HG03196 (cell line): ENCODE data around the gene USF2.

Source experiments
- ATAC-seq: cut with Tn5 transposase; IDR thresholded peaks from one replicate; pipeline ENCODE4 v1.9.1; 2021; ENCODE audit not compliant: unreplicated experiment

USF2 gene

DNA sequence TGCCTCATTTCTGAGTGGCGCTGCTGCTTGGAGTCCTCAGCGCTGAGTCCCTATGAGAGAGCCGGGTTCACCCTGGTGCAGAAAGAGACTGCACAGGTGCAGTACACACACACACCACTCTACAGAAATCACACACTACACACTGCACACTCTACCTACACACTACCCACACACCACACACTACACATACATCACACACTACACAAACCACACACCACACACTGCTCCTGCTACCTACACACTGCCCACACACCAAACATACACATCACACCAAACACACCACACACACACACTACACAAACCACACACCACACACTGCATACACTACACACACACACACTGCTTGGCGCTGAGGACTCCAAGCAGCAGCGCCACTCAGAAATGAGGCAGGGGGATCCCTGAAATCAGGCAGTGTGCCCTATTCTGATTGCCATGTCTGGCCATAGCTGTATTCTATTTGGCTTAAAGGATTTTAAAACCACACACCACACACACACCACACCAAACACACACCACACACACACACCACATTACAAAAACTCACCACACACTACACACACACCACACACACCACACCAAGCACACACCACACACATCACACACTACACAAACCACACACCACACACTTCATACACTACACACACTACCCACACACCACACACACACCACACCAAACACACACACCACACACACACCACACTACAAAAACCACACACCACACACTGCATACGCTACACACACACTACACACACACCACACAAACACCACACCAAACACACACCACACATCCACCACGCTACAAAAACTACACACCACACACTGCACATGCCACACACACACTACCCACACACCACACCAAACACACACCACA is 28.1 kb downstream of the USF2 start:
- ATAC-seq = no peak

GRCh38 chr19:35297515-35297848 is 28.7 kb downstream of the USF2 start:
- no peak for ATAC-seq

DNA sequence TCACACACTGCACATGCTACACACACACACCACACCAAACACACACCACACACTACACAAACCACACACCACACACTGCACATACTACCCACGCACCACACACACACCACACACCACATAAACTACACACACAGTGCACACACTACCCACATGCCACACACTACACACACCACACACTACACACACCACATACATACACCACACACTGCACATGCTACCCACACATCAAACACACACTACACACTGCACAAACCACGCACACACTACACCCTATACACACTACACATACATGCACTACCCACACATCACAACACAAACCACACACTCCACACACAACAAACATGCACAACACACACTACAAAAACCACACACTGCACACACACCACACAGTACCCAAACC is 29.2 kb downstream of the USF2 start:
- no peak for ATAC-seq

GRCh38 chr19:35298561-35298972 is 29.8 kb downstream of the USF2 start:
- no peak for ATAC-seq

- no peak for ATAC-seq
Observed at GRCh38 chr19:35299523-35300338, 31.0 kb downstream of the USF2 start.

DNA sequence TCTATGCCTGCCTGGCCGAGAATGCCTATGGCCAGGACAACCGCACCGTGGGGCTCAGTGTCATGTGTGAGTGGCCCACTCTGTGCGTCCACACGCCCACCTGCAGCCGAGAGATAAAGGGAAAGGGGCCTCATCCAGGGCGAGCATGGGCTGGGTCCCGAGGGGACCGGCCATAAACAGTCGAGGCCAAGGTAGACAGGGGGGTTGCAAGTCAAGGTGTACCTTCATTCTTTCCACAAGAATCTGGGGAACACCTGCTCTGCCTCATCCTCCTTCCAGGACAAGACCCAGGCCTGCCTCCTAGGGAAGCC is 31.5 kb downstream of the USF2 start:
- no peak for ATAC-seq

DNA sequence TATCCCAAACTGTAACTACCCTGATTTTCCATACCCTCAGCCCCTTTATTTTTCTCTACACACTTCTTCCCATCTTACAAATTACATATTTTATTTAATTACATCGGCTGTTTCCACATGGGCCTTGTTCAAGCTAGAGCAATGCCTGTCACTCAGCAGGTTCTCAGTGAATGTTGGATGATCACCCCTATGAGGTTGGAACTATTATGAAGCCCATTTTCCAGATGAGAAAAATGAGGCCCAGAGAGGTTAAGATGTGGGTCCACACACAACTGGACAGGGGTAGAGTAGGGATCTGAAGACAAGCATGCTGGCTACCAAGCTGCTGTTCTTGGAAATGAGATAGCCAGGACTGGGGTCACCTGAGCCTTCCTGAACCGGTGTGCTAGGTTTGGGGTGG is 33.2 kb downstream of the USF2 start:
- no peak for ATAC-seq

DNA sequence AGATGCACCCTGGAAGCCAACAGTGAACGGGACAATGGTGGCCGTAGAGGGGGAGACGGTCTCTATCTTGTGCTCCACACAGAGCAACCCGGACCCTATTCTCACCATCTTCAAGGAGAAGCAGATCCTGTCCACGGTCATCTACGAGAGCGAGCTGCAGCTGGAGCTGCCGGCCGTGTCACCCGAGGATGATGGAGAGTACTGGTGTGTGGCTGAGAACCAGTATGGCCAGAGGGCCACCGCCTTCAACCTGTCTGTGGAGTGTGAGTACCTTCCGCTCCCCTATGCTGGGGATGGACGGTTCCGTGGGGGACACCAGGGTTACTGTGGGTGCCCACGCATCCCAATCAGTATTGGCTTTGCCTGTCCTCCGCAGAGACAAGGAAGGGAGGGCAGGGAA is 33.7 kb downstream of the USF2 start:
- no peak for ATAC-seq

GRCh38 chr19:35303357-35303915 is 34.7 kb downstream of the USF2 start:
- no peak for ATAC-seq

DNA sequence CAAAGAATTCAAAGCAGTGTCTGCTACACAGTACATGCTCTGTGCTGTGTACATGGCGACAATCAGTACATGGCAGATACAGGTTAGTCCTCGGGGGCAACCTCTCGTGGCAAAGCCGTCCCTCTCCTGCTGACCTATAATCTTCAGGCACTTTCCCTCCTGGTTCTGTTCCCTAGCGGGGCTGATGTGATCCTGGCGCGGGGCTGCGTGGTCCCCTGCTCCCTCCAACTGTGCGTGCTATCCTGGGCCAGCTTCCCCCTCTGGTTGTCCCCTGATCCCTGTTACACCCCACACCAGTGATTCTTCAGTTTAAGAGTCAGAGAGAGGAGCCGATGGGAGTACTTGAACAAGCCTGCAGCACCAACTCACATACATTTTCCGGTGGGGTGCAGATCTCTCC is 35.3 kb downstream of the USF2 start:
- no peak for ATAC-seq

DNA sequence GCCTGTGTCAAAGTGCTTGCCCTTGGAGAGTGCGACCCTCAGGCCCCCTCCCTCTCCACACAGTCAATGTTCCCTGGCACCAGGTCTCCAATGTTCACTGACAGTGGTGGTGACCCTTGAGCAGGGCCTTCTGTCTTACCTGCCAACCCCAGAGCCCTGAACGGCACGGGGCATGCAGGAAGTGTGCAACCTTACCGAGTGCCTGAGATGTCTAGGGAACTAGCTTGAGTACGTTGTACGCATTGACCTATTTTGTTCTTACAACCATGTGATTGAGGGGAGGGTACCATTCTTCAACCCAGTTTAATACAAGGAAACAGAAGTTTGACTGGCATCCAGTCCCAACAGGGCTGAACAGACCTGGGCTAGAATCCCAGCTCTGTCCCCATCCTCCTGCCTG is 36.4 kb downstream of the USF2 start:
- no peak for ATAC-seq

- ATAC-seq = no peak
Observed at GRCh38 chr19:35306473-35307246, 37.9 kb downstream of the USF2 start.

GRCh38 chr19:35307931-35308330 is 39.2 kb downstream of the USF2 start:
- no peak for ATAC-seq

GRCh38 chr19:35308910-35309309 is 40.1 kb downstream of the USF2 start:
- no peak for ATAC-seq

DNA sequence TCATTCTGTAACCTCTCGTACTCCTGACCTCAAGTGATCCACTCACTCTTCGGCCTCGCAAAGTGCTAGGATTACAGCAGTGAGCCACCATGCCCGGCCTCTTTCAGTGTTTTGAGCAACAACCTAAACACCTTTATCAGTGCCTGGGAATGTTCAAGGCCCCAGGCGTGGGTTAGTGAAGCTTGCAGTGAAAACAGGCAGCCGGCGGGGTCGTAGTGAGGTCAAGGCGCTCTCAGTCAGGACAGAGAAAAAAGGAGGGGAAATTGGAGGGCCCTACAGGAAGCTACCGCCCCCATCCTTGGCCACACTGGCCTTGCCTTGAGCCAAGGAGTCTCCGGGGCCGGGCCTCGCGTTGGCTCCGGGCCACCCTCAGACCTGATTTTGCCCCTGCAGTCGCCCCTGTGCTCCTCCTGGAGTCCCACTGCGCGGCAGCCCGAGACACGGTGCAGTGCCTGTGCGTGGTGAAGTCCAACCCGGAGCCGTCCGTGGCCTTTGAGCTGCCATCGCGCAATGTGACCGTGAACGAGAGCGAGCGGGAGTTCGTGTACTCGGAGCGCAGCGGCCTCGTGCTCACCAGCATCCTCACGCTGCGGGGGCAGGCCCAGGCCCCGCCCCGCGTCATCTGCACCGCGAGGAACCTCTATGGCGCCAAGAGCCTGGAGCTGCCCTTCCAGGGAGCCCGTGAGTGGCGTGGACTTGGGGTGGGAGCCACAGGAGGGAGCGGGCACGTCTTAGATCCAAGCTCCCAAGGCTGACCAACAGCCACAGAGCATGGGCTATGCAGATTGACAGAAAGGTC is 40.9 kb downstream of the USF2 start:
- no peak for ATAC-seq

GRCh38 chr19:35310331-35310730 is 41.6 kb downstream of the USF2 start:
- ATAC-seq = no peak

- ATAC-seq = no peak
Observed at GRCh38 chr19:35310811-35311465, 42.2 kb downstream of the USF2 start.

GRCh38 chr19:35311901-35312665 is 43.3 kb downstream of the USF2 start:
- ATAC-seq = no peak

- no peak for ATAC-seq
Observed at GRCh38 chr19:35313587-35313986, 44.8 kb downstream of the USF2 start.
